ENCODE measurements around the gene EXOC3.

Gene EXOC3

GRCh38 chr5:492314-492893 lies 49.4 kb downstream of the EXOC3 start:
- TF ChIP-seq EZH2 (IDR thresholded peaks at IDR 0.05; ENCODE audit: borderline replicate concordance, low read length) (no peak), CTCF (IDR thresholded peaks at IDR 0.05; ENCODE audit: low read length) (no peak)
- H3K4me3 ChIP-seq (ENCODE audit: low read depth, low read length, poor library complexity, severe bottlenecking): no peak overlapping the region
- no peaks in the 10 kb centered on the region for H4K20me1 ChIP-seq (ENCODE audit: insufficient read depth, low read length)
- H3K27ac ChIP-seq (ENCODE audit: low read depth, low read length, poor library complexity, severe bottlenecking): no peak overlapping the region
- H3K9me3 ChIP-seq (ENCODE audit: low read length): no peaks in the 10 kb centered on the region
- H3K9ac ChIP-seq (ENCODE audit: low read length): no peak overlapping the region
- no peaks in the 10 kb centered on the region for H3K36me3 ChIP-seq (ENCODE audit: insufficient read depth, low read length)
- H3K9me2 ChIP-seq (ENCODE audit: low read depth, low read length): no peaks in the 10 kb centered on the region
- H2AFZ ChIP-seq (ENCODE audit: low read length): no peak overlapping the region
- H3K27me3 ChIP-seq (ENCODE audit: insufficient read depth, low read length): peaks cover 10% of the 10 kb centered on the region; the same call in 1 of the 2 replicates
- H3K79me2 ChIP-seq (ENCODE audit: insufficient read depth, low read length): no peaks in the 10 kb centered on the region
- no peaks in the 10 kb centered on the region for H3F3A ChIP-seq (ENCODE audit: insufficient read depth, low read length)
- H3K4me2 ChIP-seq (ENCODE audit: low read length): no peak overlapping the region
- H3K4me1 ChIP-seq (ENCODE audit: insufficient read depth, low read length, severe bottlenecking): no peaks in the 10 kb centered on the region

GRCh38 chr5:493119-493701 lies 50.2 kb downstream of the EXOC3 start:
- Histone ChIP-seq H3K9me2 (ENCODE audit: low read depth, low read length) (no peaks in the 10 kb centered on the region), H3K4me3 (ENCODE audit: low read depth, low read length, poor library complexity, severe bottlenecking) (no peak overlapping the region), H3K79me2 (ENCODE audit: insufficient read depth, low read length) (no peaks in the 10 kb centered on the region), H3K4me2 (ENCODE audit: low read length) (no peak overlapping the region), H3K4me1 (ENCODE audit: insufficient read depth, low read length, severe bottlenecking) (no peaks in the 10 kb centered on the region), H3K36me3 (ENCODE audit: insufficient read depth, low read length) (no peaks in the 10 kb centered on the region), H3K9me3 (ENCODE audit: low read length) (no peaks in the 10 kb centered on the region), H4K20me1 (ENCODE audit: insufficient read depth, low read length) (no peaks in the 10 kb centered on the region), H3K9ac (ENCODE audit: low read length) (no peak overlapping the region), H3K27me3 (ENCODE audit: insufficient read depth, low read length) (peaks cover 14% of the 10 kb centered on the region; the same call in 1 of the 2 replicates), H3F3A (ENCODE audit: insufficient read depth, low read length) (no peaks in the 10 kb centered on the region), H3K27ac (ENCODE audit: low read depth, low read length, poor library complexity, severe bottlenecking) (no peak overlapping the region), H2AFZ (ENCODE audit: low read length) (no peak overlapping the region)
- TF ChIP-seq EZH2 (IDR thresholded peaks at IDR 0.05; ENCODE audit: borderline replicate concordance, low read length) (no peak), CTCF (IDR thresholded peaks at IDR 0.05; ENCODE audit: low read length) (no peak)

- H3K9me3 ChIP-seq (ENCODE audit: low read length): no peaks in the 10 kb centered on the region
- H3K9ac ChIP-seq (ENCODE audit: low read length): no peak overlapping the region
- H3K27me3 ChIP-seq (ENCODE audit: insufficient read depth, low read length): peaks cover 17% of the 10 kb centered on the region; the same call in 1 of the 2 replicates
- no peaks in the 10 kb centered on the region for H3F3A ChIP-seq (ENCODE audit: insufficient read depth, low read length)
- no peak overlapping the region for H3K4me3 ChIP-seq (ENCODE audit: low read depth, low read length, poor library complexity, severe bottlenecking)
- H2AFZ ChIP-seq (ENCODE audit: low read length): no peak overlapping the region
- no peaks in the 10 kb centered on the region for H3K9me2 ChIP-seq (ENCODE audit: low read depth, low read length)
- H3K27ac ChIP-seq (ENCODE audit: low read depth, low read length, poor library complexity, severe bottlenecking): no peak overlapping the region
- no peaks in the 10 kb centered on the region for H3K4me1 ChIP-seq (ENCODE audit: insufficient read depth, low read length, severe bottlenecking)
- H3K36me3 ChIP-seq (ENCODE audit: insufficient read depth, low read length): no peaks in the 10 kb centered on the region
- TF ChIP-seq EZH2 (IDR thresholded peaks at IDR 0.05; ENCODE audit: borderline replicate concordance, low read length): no peak
- TF ChIP-seq CTCF (IDR thresholded peaks at IDR 0.05; ENCODE audit: low read length): no peak
- H3K79me2 ChIP-seq (ENCODE audit: insufficient read depth, low read length): no peaks in the 10 kb centered on the region
- H3K4me2 ChIP-seq (ENCODE audit: low read length): no peak overlapping the region
- H4K20me1 ChIP-seq (ENCODE audit: insufficient read depth, low read length): no peaks in the 10 kb centered on the region
Observed at GRCh38 chr5:493758-494157, 50.8 kb downstream of the EXOC3 start.

All from OCI-LY1 (cell line).